Liver (tissue), 9 donors: ENCODE results near the gene BNC2. TPM values are rescaled to one million over a fixed set of nuclear protein-coding genes. Genes with fewer than 3 reads are reported as not detected.

ENCODE experiments used
- DNase-seq: peaks from one replicate; pipeline ENCODE4 v3.0.0-alpha.2; 2017; ENCODE audit warnings: low spot score
- H3K27ac ChIP-seq, 2 donors: one replicate each; pipeline ENCODE4 v1.7.0; 2013; ENCODE audit warnings: inconsistent platforms in 2 of 2, low read length in 2 of 2, control low read depth in 1 of 2, low read depth in 1 of 2, mild to moderate bottlenecking in 1 of 2
- H3K27me3 ChIP-seq, 4 donors: one replicate each; pipeline versions ENCODE4 v1.6.1 to v1.7.0; 2013; ENCODE audit warnings: low read length in 3 of 4, inconsistent platforms in 1 of 4, mild to moderate bottlenecking in 1 of 4, moderate library complexity in 1 of 4; ENCODE audit not compliant: control insufficient read depth in 4 of 4, insufficient read depth in 4 of 4
- H3K36me3 ChIP-seq, 4 donors: one replicate each; pipeline versions ENCODE4 v1.6.1 to v1.7.0; 2013; ENCODE audit warnings: low read length in 3 of 4, mild to moderate bottlenecking in 3 of 4, low read depth in 1 of 4, moderate library complexity in 1 of 4; ENCODE audit not compliant: control insufficient read depth in 4 of 4, insufficient read depth in 3 of 4
- H3K4me1 ChIP-seq, 4 donors: one replicate each; pipeline versions ENCODE4 v1.6.1 to v1.7.0; 2013; ENCODE audit warnings: low read length in 3 of 4, mild to moderate bottlenecking in 3 of 4, moderate library complexity in 1 of 4; ENCODE audit not compliant: control insufficient read depth in 4 of 4, insufficient read depth in 4 of 4
- H3K4me3 ChIP-seq, 3 donors: one replicate each; pipeline versions ENCODE4 v1.6.1 to v1.7.0; 2013; ENCODE audit warnings: low read length in 3 of 3, control low read depth in 1 of 3, low read depth in 1 of 3, mild to moderate bottlenecking in 1 of 3
- H3K9ac ChIP-seq, 2 donors: one replicate each; pipeline ENCODE4 v1.7.0; 2013; ENCODE audit warnings: low read length in 2 of 2, mild to moderate bottlenecking in 2 of 2, moderate library complexity in 2 of 2, control low read depth in 1 of 2, low read depth in 1 of 2
- H3K9me3 ChIP-seq, 4 donors: one replicate each; pipeline versions ENCODE4 v1.6.1 to v1.7.0; 2013; ENCODE audit warnings: low read length in 3 of 4; ENCODE audit not compliant: control insufficient read depth in 4 of 4
- CTCF ChIP-seq: fragments of 150-350 bp; IDR thresholded peaks from 2 replicates; pipeline ENCODE4 v1.5.1; 2017; ENCODE audit warnings: improper control_type of control experiment, low read depth, low read length; ENCODE audit not compliant: missing input control
- EGR1 ChIP-seq, 2 donors: IDR thresholded peaks; 2 replicates each; pipeline ENCODE4 v1.6.1; 2016 to 2018; ENCODE audit warnings: antibody characterized with exemption in 2 of 2, low read depth in 2 of 2
- FOXA1 ChIP-seq: IDR thresholded peaks from 2 replicates; pipeline ENCODE4 v1.6.1; 2016; ENCODE audit warnings: antibody characterized with exemption
- FOXA2 ChIP-seq: IDR thresholded peaks from 2 replicates; pipeline ENCODE4 v1.6.1; 2016; ENCODE audit warnings: antibody characterized with exemption
- GABPA ChIP-seq, 2 donors: IDR thresholded peaks in 1 of 2; conservative IDR thresholded peaks in 1 of 2; 2 replicates each; pipeline ENCODE4 v1.6.1; 2016; ENCODE audit warnings: antibody characterized with exemption in 2 of 2, mild to moderate bottlenecking in 1 of 2, moderate library complexity in 1 of 2
- HNF4A ChIP-seq, 2 donors: conservative IDR thresholded peaks; 2 replicates each; pipeline ENCODE4 v1.6.1; 2016; ENCODE audit warnings: antibody characterized with exemption in 2 of 2, mild to moderate bottlenecking in 2 of 2
- MAX ChIP-seq: IDR thresholded peaks from 2 replicates; pipeline ENCODE4 v1.6.1; 2016; ENCODE audit warnings: antibody characterized with exemption
- NR2F2 ChIP-seq: IDR thresholded peaks from 2 replicates; pipeline ENCODE4 v1.6.1; 2016; ENCODE audit warnings: antibody characterized with exemption
- REST ChIP-seq: IDR thresholded peaks from 2 replicates; pipeline ENCODE4 v1.6.1; 2016; ENCODE audit warnings: antibody characterized with exemption, mild to moderate bottlenecking
- RXRA ChIP-seq, 2 donors: IDR thresholded peaks; 2 replicates each; pipeline ENCODE4 v1.6.1; 2017 to 2018; ENCODE audit warnings: antibody characterized with exemption in 2 of 2, mild to moderate bottlenecking in 1 of 2
- SP1 ChIP-seq: IDR thresholded peaks from 2 replicates; pipeline ENCODE4 v1.6.1; 2018; ENCODE audit warnings: antibody characterized with exemption, mild to moderate bottlenecking
- TAF1 ChIP-seq: conservative IDR thresholded peaks from 2 replicates; pipeline ENCODE4 v1.6.1; 2016; ENCODE audit warnings: antibody characterized with exemption, mild to moderate bottlenecking
- WGBS: extraction: QIAGEN DNeasy Blood & Tissue Kit; methylation state at CpG from one replicate; pipeline ENCODE4 v1.1.7; 2013; 5-methylcytosine and 5-hydroxymethylcytosine counted together
- polyA plus RNA-seq, 2 donors: library from polyadenylated mRNA; stranded (reverse) in 1 of 2; unstranded in 1 of 2; fragments of 200-250 nt in 1 of 2; fragments of >200 nt in 1 of 2; fragmentation: Nextera tagmentation in 1 of 2; extraction: Ambion mirVana in 1 of 2; gene quantifications; one replicate each; pipeline versions ENCODE4 v1.2.1 to v1.2.3, GENCODE V29; 2013 to 2015
- total RNA-seq, 2 donors: library from RNA; depleted of rRNA; stranded (reverse); fragments of >200 nt; gene quantifications; one replicate each; pipeline ENCODE4 v1.2.3, GENCODE V29; 2014
- donor health status: healthy.
- donor health status: healthy.
- donor health status: healthy.
- donor health status: healthy.
- donor health status: healthy.

BNC2 gene
- total and polyA plus RNA-seq, 4 donors = 0.07 to 0.67 (median 0.08) TPM

- no peak overlapping the region for H3K4me3 ChIP-seq
- no peak for DNase-seq
- no peak for TF ChIP-seq EGR1 (IDR thresholded peaks at IDR 0.05; ENCODE audit: low read depth in 2 of 2)
- no peak for TF ChIP-seq CTCF
- TF ChIP-seq GABPA (IDR thresholded peaks at IDR 0.05 in 1 of 2, conservative IDR thresholded peaks at IDR 0.05 in 1 of 2) = no peak
- TF ChIP-seq TAF1 = no peak
- no peak for TF ChIP-seq HNF4A (conservative IDR thresholded peaks at IDR 0.05)
- TF ChIP-seq SP1 = no peak
- TF ChIP-seq REST = no peak
- H3K9ac ChIP-seq = no peak overlapping the region
- no peaks in the 10 kb centered on the region for H3K36me3 ChIP-seq
- no peak overlapping the region for H3K27ac ChIP-seq
- peaks cover 0 to 3% (median 0%) of the 10 kb centered on the region in 4 donors for H3K27me3 ChIP-seq
- 98% methylated on average over 3 of the region's 3 CpGs for WGBS
- H3K4me1 ChIP-seq = no peaks in the 10 kb centered on the region
- H3K9me3 ChIP-seq = no peaks in the 10 kb centered on the region
Measured at GRCh38 chr9:16888594-16888993, 18.1 kb upstream of the BNC2 start.

- H3K27ac ChIP-seq = no peak overlapping the region
- no peaks in the 10 kb centered on the region for H3K9me3 ChIP-seq
- WGBS = 88% methylated on average over 4 of the region's 4 CpGs
- TF ChIP-seq MAX = no peak
- TF ChIP-seq EGR1 (IDR thresholded peaks at IDR 0.05; ENCODE audit: low read depth in 2 of 2) = no peak
- no peak for TF ChIP-seq NR2F2
- no peak for TF ChIP-seq SP1
- TF ChIP-seq HNF4A (conservative IDR thresholded peaks at IDR 0.05) = no peak
- no peak for TF ChIP-seq REST
- TF ChIP-seq RXRA (IDR thresholded peaks at IDR 0.05) = no peak
- no peak for TF ChIP-seq FOXA2
- no peak for TF ChIP-seq FOXA1
- no peak for TF ChIP-seq GABPA (IDR thresholded peaks at IDR 0.05 in 1 of 2, conservative IDR thresholded peaks at IDR 0.05 in 1 of 2)
- H3K4me3 ChIP-seq = no peak overlapping the region
- no peak overlapping the region for H3K9ac ChIP-seq
- no peak for DNase-seq
- H3K36me3 ChIP-seq = no peaks in the 10 kb centered on the region
- H3K4me1 ChIP-seq = no peaks in the 10 kb centered on the region
- H3K27me3 ChIP-seq = peaks cover 0 to 3% (median 0%) of the 10 kb centered on the region in 4 donors
Measured at GRCh38 chr9:16885931-16886330, 15.5 kb upstream of the BNC2 start.
